NCI-H1092 treated with DMSO at 0.1 percent for 48 hours (cell line): Measurements from ENCODE around the gene RAD51.

Experiments
- DNase-seq: peaks from one replicate; lab custom pipeline; 2025; lab: John Stamatoyannopoulos, UW

Gene RAD51

GRCh38 chr15:40722934-40723333 lies 28.0 kb downstream of the RAD51 start:
- no peak for DNase-seq

GRCh38 chr15:40723919-40724318 lies 28.9 kb downstream of the RAD51 start:
- no peak for DNase-seq

GRCh38 chr15:40731034-40731433 lies 36.1 kb downstream of the RAD51 start:
- DNase-seq, result no peak

- no peak for DNase-seq
Measured at GRCh38 chr15:40736575-40736974, 41.6 kb downstream of the RAD51 start.

- DNase-seq, result no peak
Measured at GRCh38 chr15:40737048-40737447, 42.1 kb downstream of the RAD51 start.

GRCh38 chr15:40739047-40739446 lies 44.1 kb downstream of the RAD51 start:
- no peak for DNase-seq

- no peak for DNase-seq
Measured at GRCh38 chr15:40739854-40740253, 44.9 kb downstream of the RAD51 start.

GRCh38 chr15:40743485-40743901 lies 48.5 kb downstream of the RAD51 start:
- DNase-seq, result no peak

- DNase-seq, result no peak
Measured at GRCh38 chr15:40743921-40744814, 49.2 kb downstream of the RAD51 start.

- DNase-seq, result no peak
Measured at GRCh38 chr15:40744815-40745152, 49.8 kb downstream of the RAD51 start.

GRCh38 chr15:40746916-40747418 lies 52.0 kb downstream of the RAD51 start:
- DNase-seq, result no peak

- DNase-seq, result no peak
Measured at GRCh38 chr15:40747685-40748631, 53.0 kb downstream of the RAD51 start.

- DNase-seq, result no peak
Measured at GRCh38 chr15:40749151-40749630, 54.2 kb downstream of the RAD51 start.

GRCh38 chr15:40750885-40751284 lies 55.9 kb downstream of the RAD51 start:
- no peak for DNase-seq

GRCh38 chr15:40751745-40752144 lies 56.8 kb downstream of the RAD51 start:
- DNase-seq, result no peak

- no peak for DNase-seq
Measured at GRCh38 chr15:40754574-40754882, 59.6 kb downstream of the RAD51 start.

- DNase-seq, result peak; percentile 85
Measured at GRCh38 chr15:40754883-40755811, 60.2 kb downstream of the RAD51 start, which contains the start of gene RMDN3. RMDN3 (minus strand) TSS chr15:40755254; CDS start chr15:40754783, 471 bp downstream.

GRCh38 chr15:40755812-40756208 lies 60.8 kb downstream of the RAD51 start:
- peak; percentile 38 for DNase-seq

GRCh38 chr15:40756938-40757337 lies 62.0 kb downstream of the RAD51 start:
- no peak for DNase-seq

GRCh38 chr15:40759961-40760360 lies 65.0 kb downstream of the RAD51 start:
- no peak for DNase-seq
